Sigmoid colon (tissue), 4 donors: ENCODE data around the gene DPF3.

Experiments used
- POLR2A ChIP-seq, 2 donors: fragments of 450-650 bp; IDR thresholded peaks; one replicate each; pipeline ENCODE4 v1.6.1; 2016; ENCODE audit warnings: antibody characterized with exemption in 2 of 2, mild to moderate bottlenecking in 2 of 2, moderate library complexity in 2 of 2
- POLR2AphosphoS5 ChIP-seq, 4 donors: sonication (generic); formaldehyde crosslinking; IDR thresholded peaks; one replicate each; pipeline ENCODE4 v1.6.1; 2017; ENCODE audit warnings: antibody characterized with exemption in 4 of 4
- TF ChIP-seq, protein P1 (sequence below), 4 experiments: fragments of 450-650 bp in 3 of 4; fragments of 200-600 bp in 1 of 4; IDR thresholded peaks; one replicate each; pipeline ENCODE4 v1.5.1; 2016 to 2019; ENCODE audit warnings: antibody characterized with exemption in 4 of 4, mild to moderate bottlenecking in 3 of 4, moderate library complexity in 2 of 4

DNA sequence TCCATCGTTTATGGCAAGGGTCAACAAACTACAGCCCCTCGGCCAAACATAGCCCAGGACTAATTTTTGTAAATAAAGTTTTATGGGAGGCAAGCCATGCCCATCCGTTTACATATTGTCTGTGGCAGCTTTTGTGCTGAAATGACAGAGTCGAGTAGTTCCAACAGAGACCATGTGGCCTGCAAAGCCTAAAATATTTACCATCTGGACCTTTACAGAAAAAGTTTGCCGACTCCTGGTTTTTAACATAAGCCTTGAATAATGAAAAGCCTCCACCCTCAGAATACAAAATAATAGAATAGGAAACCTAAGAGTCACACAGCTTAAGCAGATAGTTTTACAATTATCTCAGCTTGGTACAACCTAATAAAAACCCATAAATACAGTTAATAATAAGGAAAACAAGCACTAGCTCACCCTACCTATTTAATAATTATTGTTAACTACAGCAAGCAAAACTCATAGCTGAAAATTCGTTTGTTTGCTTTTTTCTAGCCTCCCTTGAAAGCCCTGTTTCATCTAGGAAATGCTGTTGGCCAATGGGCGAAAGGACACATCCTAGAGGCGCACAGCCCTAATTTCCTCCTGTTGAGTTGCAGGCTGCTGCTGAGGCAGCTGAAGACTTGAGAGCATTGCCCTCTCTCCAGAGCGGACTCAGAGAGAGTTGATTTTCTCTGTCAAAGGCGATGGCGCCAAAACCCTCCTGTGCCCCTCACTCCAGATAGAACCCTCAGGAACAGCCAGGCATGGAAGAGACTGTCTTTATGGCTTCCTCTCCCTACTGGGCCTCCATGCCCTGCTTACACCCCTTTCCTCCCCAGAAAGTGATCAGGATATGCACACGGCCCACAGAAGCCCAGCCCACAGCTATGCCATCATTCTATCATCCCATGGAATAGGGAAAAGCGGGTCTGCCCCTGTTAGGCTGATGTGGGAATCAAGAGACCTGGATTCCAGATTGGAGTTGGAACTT lies 107.2 kb downstream of the DPF3 start:
- TF ChIP-seq POLR2A (IDR thresholded peaks at IDR 0.05): no peak
- TF ChIP-seq, protein P1, sequence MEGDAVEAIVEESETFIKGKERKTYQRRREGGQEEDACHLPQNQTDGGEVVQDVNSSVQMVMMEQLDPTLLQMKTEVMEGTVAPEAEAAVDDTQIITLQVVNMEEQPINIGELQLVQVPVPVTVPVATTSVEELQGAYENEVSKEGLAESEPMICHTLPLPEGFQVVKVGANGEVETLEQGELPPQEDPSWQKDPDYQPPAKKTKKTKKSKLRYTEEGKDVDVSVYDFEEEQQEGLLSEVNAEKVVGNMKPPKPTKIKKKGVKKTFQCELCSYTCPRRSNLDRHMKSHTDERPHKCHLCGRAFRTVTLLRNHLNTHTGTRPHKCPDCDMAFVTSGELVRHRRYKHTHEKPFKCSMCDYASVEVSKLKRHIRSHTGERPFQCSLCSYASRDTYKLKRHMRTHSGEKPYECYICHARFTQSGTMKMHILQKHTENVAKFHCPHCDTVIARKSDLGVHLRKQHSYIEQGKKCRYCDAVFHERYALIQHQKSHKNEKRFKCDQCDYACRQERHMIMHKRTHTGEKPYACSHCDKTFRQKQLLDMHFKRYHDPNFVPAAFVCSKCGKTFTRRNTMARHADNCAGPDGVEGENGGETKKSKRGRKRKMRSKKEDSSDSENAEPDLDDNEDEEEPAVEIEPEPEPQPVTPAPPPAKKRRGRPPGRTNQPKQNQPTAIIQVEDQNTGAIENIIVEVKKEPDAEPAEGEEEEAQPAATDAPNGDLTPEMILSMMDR (IDR thresholded peaks at IDR 0.05): no peak
- TF ChIP-seq POLR2AphosphoS5 (IDR thresholded peaks at IDR 0.05): no peak
